ENCODE results near the gene JPT2.
A peak's percentile ranks its signal among the peaks of the same experiment; 100 is the strongest.

JPT2 gene

DNA sequence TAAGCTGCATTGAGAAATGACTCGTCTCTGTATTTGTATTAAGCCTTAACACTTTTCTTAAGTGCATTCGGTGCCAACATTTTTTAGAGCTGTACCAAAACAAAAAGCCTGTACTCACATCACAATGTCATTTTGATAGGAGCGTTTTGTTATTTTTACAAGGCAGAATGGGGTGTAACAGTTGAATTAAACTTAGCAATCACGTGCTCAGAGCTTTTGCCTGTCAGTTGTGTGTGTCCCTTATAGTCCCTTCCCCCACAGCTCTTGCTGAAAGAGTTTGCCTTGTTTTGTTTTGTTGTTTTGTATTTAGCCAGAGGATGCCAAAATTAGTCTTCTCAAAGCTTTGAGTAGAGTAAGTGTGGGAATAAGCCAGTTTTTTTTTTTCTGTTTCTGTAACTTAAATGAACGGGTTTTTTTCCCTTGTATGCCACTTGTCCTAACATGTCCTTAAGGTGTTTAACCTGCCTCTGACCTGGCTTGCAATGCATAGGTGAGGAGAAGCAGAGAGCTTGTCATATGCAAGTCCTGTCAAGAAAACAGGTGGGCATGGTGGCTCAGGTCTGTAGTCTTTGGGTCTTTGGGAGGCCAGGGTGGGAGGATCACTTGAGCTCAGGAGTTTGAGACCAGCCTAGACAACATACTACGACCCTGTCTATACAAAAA is 23.3 kb downstream of the JPT2 start:
- H3K27ac ChIP-seq, result no peak overlapping the region
- TF ChIP-seq, protein P1, sequence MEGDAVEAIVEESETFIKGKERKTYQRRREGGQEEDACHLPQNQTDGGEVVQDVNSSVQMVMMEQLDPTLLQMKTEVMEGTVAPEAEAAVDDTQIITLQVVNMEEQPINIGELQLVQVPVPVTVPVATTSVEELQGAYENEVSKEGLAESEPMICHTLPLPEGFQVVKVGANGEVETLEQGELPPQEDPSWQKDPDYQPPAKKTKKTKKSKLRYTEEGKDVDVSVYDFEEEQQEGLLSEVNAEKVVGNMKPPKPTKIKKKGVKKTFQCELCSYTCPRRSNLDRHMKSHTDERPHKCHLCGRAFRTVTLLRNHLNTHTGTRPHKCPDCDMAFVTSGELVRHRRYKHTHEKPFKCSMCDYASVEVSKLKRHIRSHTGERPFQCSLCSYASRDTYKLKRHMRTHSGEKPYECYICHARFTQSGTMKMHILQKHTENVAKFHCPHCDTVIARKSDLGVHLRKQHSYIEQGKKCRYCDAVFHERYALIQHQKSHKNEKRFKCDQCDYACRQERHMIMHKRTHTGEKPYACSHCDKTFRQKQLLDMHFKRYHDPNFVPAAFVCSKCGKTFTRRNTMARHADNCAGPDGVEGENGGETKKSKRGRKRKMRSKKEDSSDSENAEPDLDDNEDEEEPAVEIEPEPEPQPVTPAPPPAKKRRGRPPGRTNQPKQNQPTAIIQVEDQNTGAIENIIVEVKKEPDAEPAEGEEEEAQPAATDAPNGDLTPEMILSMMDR (conservative IDR thresholded peaks at IDR 0.05), result no peak

DNA sequence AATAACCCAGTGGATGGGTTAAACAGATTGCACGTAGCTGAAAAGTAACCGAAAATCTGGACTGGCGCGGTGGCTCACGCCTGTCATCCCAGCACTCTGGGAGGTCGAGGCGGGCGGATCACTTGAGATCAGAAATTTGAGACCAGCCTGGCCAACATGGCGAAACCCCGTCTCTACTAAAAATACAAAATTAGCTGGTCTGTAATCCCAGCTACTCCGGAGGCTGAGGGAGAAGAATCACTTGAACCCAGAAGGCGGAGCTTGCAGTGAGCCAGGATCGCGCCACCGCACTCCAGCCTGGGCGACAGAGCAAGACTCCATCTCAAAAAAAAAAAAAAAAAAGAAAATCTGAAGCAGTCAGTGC is 27.2 kb downstream of the JPT2 start:
- H3K27ac ChIP-seq, result peak overlapping the region; percentile 81

DNA sequence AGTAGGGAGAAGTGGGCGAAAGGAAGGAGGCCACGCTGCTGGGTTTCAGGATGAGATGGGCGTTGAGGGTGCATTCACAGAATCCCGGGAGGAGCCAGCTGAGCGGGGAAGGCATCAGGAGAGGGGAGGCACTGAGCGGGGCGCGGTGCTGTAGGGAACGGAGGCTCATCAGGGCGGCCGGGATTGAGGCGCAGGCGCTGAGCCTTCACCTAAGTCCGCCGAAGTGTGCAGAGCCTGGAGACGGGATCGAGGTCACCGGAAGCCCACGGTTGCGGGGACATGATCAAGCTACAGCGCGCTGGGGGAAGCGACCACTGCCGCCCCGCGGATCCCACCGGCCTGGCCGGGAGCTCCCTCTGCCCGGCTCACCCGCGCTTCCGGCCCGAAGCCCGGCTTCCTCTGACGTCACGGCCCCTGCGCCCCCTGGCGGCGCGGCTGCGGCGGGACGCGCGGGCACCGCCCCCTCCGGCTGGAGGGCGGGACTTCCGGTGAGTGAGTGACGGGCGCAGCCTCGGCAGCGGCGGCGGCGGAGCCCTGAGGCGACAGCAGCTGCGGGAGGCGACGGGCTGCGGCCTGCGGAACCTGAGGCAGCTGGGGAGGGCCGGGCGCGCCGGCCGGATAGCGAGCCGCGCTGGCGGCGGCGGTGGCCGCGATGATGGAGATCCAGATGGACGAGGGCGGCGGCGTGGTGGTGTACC is 27.8 kb downstream of the JPT2 start, which contains the start of gene MAPK8IP3:
Gene MAPK8IP3, plus strand, starts transcription at position 508 of the 698 bp plus-strand sequence. Its CDS starts 145 bp downstream, at position 653.
- peak within 1 kb of the TSS; percentile 81 for H3K27ac ChIP-seq
- TF ChIP-seq, protein P1 (conservative IDR thresholded peaks at IDR 0.05), result peak; percentile 90

DNA sequence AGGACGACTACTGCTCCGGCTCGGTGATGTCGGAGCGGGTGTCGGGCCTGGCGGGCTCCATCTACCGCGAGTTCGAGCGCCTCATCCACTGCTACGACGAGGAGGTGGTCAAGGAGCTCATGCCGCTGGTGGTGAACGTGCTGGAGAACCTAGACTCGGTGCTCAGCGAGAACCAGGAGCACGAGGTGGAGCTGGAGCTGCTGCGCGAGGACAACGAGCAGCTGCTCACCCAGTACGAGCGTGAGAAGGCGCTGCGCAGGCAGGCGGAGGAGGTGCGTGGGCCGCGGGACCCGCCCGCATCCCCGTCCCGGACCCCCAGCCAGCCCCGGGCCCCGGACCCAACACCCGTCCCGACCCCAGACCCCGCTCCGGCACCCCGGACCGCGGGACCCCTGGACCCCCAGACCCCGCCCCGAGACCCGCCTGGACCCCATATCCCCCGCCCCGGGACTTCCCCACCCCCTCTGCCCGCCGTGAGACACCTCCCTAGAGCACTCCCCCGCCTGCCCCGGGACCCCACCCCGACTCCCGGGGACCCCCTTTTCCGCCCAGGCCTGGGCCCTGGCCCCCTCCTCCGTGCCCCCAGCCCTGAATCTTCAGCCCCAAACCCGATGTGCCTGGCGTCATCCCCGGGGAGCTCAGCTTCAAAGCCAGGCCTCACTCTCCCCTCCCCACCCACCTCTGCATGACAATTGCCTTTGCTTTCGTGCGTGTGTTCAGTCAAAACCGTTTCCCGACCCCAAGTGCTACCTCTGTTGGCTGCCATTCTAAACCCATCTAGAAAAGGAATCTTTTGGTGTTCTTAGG is 28.5 kb downstream of the JPT2 start:
- H3K27ac ChIP-seq, result peak overlapping the region; percentile 81
- TF ChIP-seq, protein P1 (conservative IDR thresholded peaks at IDR 0.05), result no peak

DNA sequence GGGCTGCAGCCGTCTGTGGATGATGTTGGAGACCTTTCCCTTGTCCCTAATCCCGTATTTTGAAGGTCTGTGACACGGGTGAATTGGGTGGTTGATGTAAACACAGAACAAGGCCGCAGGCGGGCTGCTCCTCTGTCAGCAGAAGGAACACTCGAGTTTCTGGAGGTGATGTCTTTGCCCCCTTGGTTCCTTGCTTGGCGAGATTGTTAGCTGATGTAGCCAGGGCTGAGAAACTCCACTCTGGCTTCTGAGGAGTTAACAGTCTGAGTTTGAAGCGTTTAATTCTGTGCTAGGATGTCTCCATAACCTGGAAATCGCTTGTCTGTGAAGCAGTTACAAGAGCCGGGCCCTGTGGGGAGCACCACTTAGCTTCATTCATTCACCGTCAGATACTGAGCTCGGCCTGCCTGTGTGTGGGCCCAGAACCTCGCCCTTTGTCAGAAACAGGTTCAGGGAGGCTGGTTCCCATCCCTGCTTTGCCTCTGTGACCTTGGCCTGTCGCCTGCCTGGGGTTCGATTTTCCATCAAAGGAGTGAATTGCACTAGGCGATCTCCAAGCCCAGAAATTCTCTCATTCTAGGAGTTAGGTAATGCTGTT is 29.2 kb downstream of the JPT2 start:
- peak overlapping the region; percentile 81 for H3K27ac ChIP-seq
- TF ChIP-seq, protein P1 (conservative IDR thresholded peaks at IDR 0.05), result no peak

DNA sequence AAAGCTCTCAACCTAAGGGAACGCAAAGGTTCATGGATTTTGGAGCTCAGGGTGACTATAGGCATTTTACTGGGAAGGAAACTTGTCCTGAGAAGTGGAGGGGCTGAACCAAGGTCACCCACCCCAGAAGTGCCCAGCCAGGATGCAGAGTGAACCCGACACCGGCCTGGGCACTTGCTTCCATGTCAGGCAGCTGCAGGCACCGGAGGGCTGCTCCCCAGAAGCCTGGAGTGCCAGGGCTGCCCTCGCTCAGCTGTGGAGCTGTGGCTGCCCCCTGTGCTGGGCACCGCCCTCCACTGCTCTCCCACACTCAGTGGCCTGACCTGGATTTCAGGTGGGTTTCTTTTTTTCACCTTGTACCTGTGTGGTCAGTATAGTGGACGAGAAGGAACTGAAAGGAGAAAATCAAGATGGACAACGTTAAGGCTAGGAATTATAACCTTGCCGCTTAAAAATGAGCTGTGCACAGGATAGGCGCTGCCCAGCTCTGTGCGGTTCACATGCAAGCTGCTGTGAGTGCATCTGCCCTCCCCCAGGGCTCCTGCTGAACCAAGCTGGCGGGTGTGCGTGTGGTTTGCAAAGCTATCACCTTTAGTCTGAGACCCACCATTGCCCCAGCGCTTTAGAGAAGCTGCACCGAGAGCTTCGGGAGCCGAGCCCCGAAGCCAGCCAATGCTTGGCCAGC is 30.1 kb downstream of the JPT2 start:
- peak overlapping the region; percentile 81; the same call in 1 of the 2 replicates for H3K27ac ChIP-seq
- TF ChIP-seq, protein P1 (conservative IDR thresholded peaks at IDR 0.05), result no peak

DNA sequence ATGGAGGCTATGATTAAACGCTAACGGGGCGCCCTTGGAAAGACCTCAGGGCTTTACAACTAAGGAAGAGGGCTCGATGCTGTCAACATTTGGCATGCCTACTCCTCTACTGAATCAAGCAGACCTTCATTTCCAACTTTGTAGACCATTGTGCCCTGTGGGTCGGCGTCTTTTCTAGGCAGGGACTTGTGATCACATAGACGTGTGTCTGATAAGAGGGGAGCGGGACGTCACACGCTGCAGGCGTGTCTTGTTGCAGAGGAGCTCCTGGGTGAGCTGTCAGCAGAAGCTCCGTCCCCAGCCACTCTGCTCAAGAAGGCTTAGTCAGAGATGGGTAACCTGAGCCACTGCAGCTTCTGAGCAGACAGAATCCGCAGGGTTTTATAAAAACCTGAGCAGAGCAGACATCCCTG is 30.7 kb downstream of the JPT2 start:
- no peak overlapping the region for H3K27ac ChIP-seq
- TF ChIP-seq, protein P1 (conservative IDR thresholded peaks at IDR 0.05), result no peak

Data from VCaP (cell line).